Measurements from ENCODE around the gene FOXJ3. TPM values are rescaled to one million over a fixed set of nuclear protein-coding genes. Genes with fewer than 3 reads are reported as not detected.

The FOXJ3 gene
- total and polyA plus RNA-seq, 2 of the 8 experiments (the other 6 are each of a cell fraction or from before 2014, with no cell fraction given): 48.6 to 51.9 TPM

GRCh38 chr1:42264511-42265190 lies 70.4 kb downstream of the FOXJ3 start (continued):
- TF ChIP-seq CHD7 (IDR thresholded peaks at IDR 0.05; ENCODE audit: insufficient replicate concordance, low read length) (no peak), POU5F1 (IDR thresholded peaks at IDR 0.05; ENCODE audit: low read depth, low read length) (no peak), CTBP2 (IDR thresholded peaks at IDR 0.05; ENCODE audit: borderline replicate concordance, insufficient read depth, insufficient read length, low read length) (no peak), HDAC6 (IDR thresholded peaks at IDR 0.05; ENCODE audit: low read depth, low read length) (no peak), CHD1 (IDR thresholded peaks at IDR 0.05; ENCODE audit: low read depth, low read length) (no peak), ASH2L (IDR thresholded peaks at IDR 0.05; ENCODE audit: low read length) (no peak), NRF1 (IDR thresholded peaks at IDR 0.05; ENCODE audit: low read depth, low read length) (no peak)
- TF ChIP-seq, protein P1, sequence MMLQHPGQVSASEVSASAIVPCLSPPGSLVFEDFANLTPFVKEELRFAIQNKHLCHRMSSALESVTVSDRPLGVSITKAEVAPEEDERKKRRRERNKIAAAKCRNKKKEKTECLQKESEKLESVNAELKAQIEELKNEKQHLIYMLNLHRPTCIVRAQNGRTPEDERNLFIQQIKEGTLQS (IDR thresholded peaks at IDR 0.05; ENCODE audit: insufficient read depth, low read depth, low read length): no peak
- TF ChIP-seq, protein P2, sequence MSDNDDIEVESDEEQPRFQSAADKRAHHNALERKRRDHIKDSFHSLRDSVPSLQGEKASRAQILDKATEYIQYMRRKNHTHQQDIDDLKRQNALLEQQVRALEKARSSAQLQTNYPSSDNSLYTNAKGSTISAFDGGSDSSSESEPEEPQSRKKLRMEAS (IDR thresholded peaks at IDR 0.05): no peak

Data from H1 (cell line).